ENCODE data around the gene RAB31. TPM values are rescaled to one million over a fixed set of nuclear protein-coding genes. Genes with fewer than 3 reads are reported as not detected.

Gene RAB31
- total RNA-seq, 3 donors from 2014 or later: 0.40 to 1.8 (median 1.2) TPM

GRCh38 chr18:9803698-9804516, 95.8 kb downstream of the RAB31 start:
- no peak for ATAC-seq
- DNase-seq: no peak
- Mint-ChIP-seq H3K36me3 (ENCODE audit: insufficient read depth) (no peaks in the 10 kb centered on the region), H3K9me3 (no peaks in the 10 kb centered on the region), H3K27me3 (ENCODE audit: low read depth) (peaks cover 11% of the 10 kb centered on the region), H3K4me3 (no peak overlapping the region), H3K4me1 (ENCODE audit: low read depth) (no peaks in the 10 kb centered on the region)

- H3K4me3 Mint-ChIP-seq: no peak overlapping the region
- DNase-seq (no peak), ATAC-seq (no peak)
- H3K9me3 Mint-ChIP-seq: no peaks in the 10 kb centered on the region
- H3K36me3 Mint-ChIP-seq (ENCODE audit: insufficient read depth): no peaks in the 10 kb centered on the region
- peaks cover 11% of the 10 kb centered on the region for H3K27me3 Mint-ChIP-seq (ENCODE audit: low read depth)
- no peaks in the 10 kb centered on the region for H3K4me1 Mint-ChIP-seq (ENCODE audit: low read depth)
Measured at GRCh38 chr18:9804517-9805104, 96.5 kb downstream of the RAB31 start.

GRCh38 chr18:9806905-9807304, 98.8 kb downstream of the RAB31 start:
- Mint-ChIP-seq H3K27me3 (ENCODE audit: low read depth) (peaks cover 11% of the 10 kb centered on the region), H3K4me3 (no peak overlapping the region), H3K36me3 (ENCODE audit: insufficient read depth) (no peaks in the 10 kb centered on the region), H3K9me3 (no peaks in the 10 kb centered on the region), H3K4me1 (ENCODE audit: low read depth) (no peaks in the 10 kb centered on the region)
- no peak for DNase-seq
- ATAC-seq: no peak

- ATAC-seq: no peak
- Mint-ChIP-seq H3K4me3 (no peak overlapping the region), H3K36me3 (ENCODE audit: insufficient read depth) (no peaks in the 10 kb centered on the region)
Measured at GRCh38 chr18:9808295-9809241, 100.5 kb downstream of the RAB31 start.

GRCh38 chr18:9809697-9810096, 101.6 kb downstream of the RAB31 start:
- Mint-ChIP-seq H3K4me3 (no peak overlapping the region), H3K9me3 (no peaks in the 10 kb centered on the region), H3K36me3 (ENCODE audit: insufficient read depth) (no peaks in the 10 kb centered on the region), H3K4me1 (ENCODE audit: low read depth) (no peaks in the 10 kb centered on the region), H3K27me3 (ENCODE audit: low read depth) (peaks cover 9% of the 10 kb centered on the region)
- ATAC-seq (no peak), DNase-seq (no peak)

More at GRCh38 chr18:9808295-9809241, 100.5 kb downstream of the RAB31 start:
- H3K9me3 Mint-ChIP-seq: no peaks in the 10 kb centered on the region
- peaks cover 11% of the 10 kb centered on the region for H3K27me3 Mint-ChIP-seq (ENCODE audit: low read depth)
- no peak for DNase-seq
- H3K4me1 Mint-ChIP-seq (ENCODE audit: low read depth): no peaks in the 10 kb centered on the region

GRCh38 chr18:9810299-9810698, 102.2 kb downstream of the RAB31 start:
- no peak for ATAC-seq
- H3K27me3 Mint-ChIP-seq (ENCODE audit: low read depth): peaks cover 9% of the 10 kb centered on the region
- no peaks in the 10 kb centered on the region for H3K9me3 Mint-ChIP-seq
- H3K4me1 Mint-ChIP-seq (ENCODE audit: low read depth): no peaks in the 10 kb centered on the region
- no peak for DNase-seq
- no peaks in the 10 kb centered on the region for H3K36me3 Mint-ChIP-seq (ENCODE audit: insufficient read depth)
- H3K4me3 Mint-ChIP-seq: no peak overlapping the region

- Mint-ChIP-seq H3K36me3 (ENCODE audit: insufficient read depth) (no peaks in the 10 kb centered on the region), H3K9me3 (no peaks in the 10 kb centered on the region), H3K4me3 (no peak overlapping the region), H3K4me1 (ENCODE audit: low read depth) (no peaks in the 10 kb centered on the region), H3K27me3 (ENCODE audit: low read depth) (peaks cover 7% of the 10 kb centered on the region)
- ATAC-seq: no peak
- no peak for DNase-seq
Measured at GRCh38 chr18:9810994-9811705, 103.0 kb downstream of the RAB31 start.

- Mint-ChIP-seq H3K4me3 (no peak overlapping the region), H3K9me3 (no peaks in the 10 kb centered on the region), H3K27me3 (ENCODE audit: low read depth) (peaks cover 5% of the 10 kb centered on the region), H3K4me1 (ENCODE audit: low read depth) (no peaks in the 10 kb centered on the region), H3K36me3 (ENCODE audit: insufficient read depth) (no peaks in the 10 kb centered on the region)
- ATAC-seq (no peak), DNase-seq (no peak)
Measured at GRCh38 chr18:9811978-9812377, 103.9 kb downstream of the RAB31 start.

GRCh38 chr18:9814431-9814830, 106.3 kb downstream of the RAB31 start:
- DNase-seq: no peak
- H3K4me1 Mint-ChIP-seq (ENCODE audit: low read depth): no peaks in the 10 kb centered on the region
- H3K4me3 Mint-ChIP-seq: no peak overlapping the region
- ATAC-seq: no peak
- H3K9me3 Mint-ChIP-seq: peaks cover 11% of the 10 kb centered on the region
- peaks cover 7% of the 10 kb centered on the region for H3K27me3 Mint-ChIP-seq (ENCODE audit: low read depth)
- no peaks in the 10 kb centered on the region for H3K36me3 Mint-ChIP-seq (ENCODE audit: insufficient read depth)

- no peak overlapping the region for H3K4me3 Mint-ChIP-seq
Measured at GRCh38 chr18:9817286-9817685, 109.2 kb downstream of the RAB31 start.

GRCh38 chr18:9817725-9818422, 109.8 kb downstream of the RAB31 start:
- peaks cover 4% of the 10 kb centered on the region for H3K27me3 Mint-ChIP-seq (ENCODE audit: low read depth)
- no peaks in the 10 kb centered on the region for H3K4me1 Mint-ChIP-seq (ENCODE audit: low read depth)
- no peaks in the 10 kb centered on the region for H3K36me3 Mint-ChIP-seq (ENCODE audit: insufficient read depth)
- no peak for DNase-seq
- H3K9me3 Mint-ChIP-seq: peaks cover 14% of the 10 kb centered on the region
- no peak overlapping the region for H3K4me3 Mint-ChIP-seq
- ATAC-seq: no peak

More at GRCh38 chr18:9817286-9817685, 109.2 kb downstream of the RAB31 start:
- DNase-seq (no peak), ATAC-seq (no peak)
- H3K9me3 Mint-ChIP-seq: peaks cover 14% of the 10 kb centered on the region
- peaks cover 4% of the 10 kb centered on the region for H3K27me3 Mint-ChIP-seq (ENCODE audit: low read depth)
- H3K36me3 Mint-ChIP-seq (ENCODE audit: insufficient read depth): no peaks in the 10 kb centered on the region
- H3K4me1 Mint-ChIP-seq (ENCODE audit: low read depth): no peaks in the 10 kb centered on the region

GRCh38 chr18:9818423-9818734, 110.3 kb downstream of the RAB31 start:
- Mint-ChIP-seq H3K4me3 (no peak overlapping the region), H3K4me1 (ENCODE audit: low read depth) (no peaks in the 10 kb centered on the region), H3K9me3 (peaks cover 14% of the 10 kb centered on the region), H3K36me3 (ENCODE audit: insufficient read depth) (no peaks in the 10 kb centered on the region), H3K27me3 (ENCODE audit: low read depth) (peaks cover 4% of the 10 kb centered on the region)
- DNase-seq (no peak), ATAC-seq (no peak)

- no peak overlapping the region for H3K4me3 Mint-ChIP-seq
- ATAC-seq (no peak), DNase-seq (no peak)
- no peaks in the 10 kb centered on the region for H3K4me1 Mint-ChIP-seq (ENCODE audit: low read depth)
- H3K9me3 Mint-ChIP-seq: peaks cover 14% of the 10 kb centered on the region
- H3K36me3 Mint-ChIP-seq (ENCODE audit: insufficient read depth): no peaks in the 10 kb centered on the region
- H3K27me3 Mint-ChIP-seq (ENCODE audit: low read depth): peaks cover 6% of the 10 kb centered on the region
Measured at GRCh38 chr18:9820127-9820526, 112.0 kb downstream of the RAB31 start.

All from activated T-cell treated with anti-CD3 and anti-CD28 coated beads, Interleukin-2, amount 50 U/mL, for 4 hours (primary cell).